Endothelial cell of umbilical vein (primary cell): Measurements from ENCODE around the gene ZNF10. TPM values are rescaled to one million over a fixed set of nuclear protein-coding genes. Genes with fewer than 3 reads are reported as not detected.

Source experiments
- BruUV-seq: library from RNA; stranded (reverse); fragments of 400-500 nt; replicated peaks from 2 replicates; lab custom pipeline; 2021; lab: Mats Ljungman, UMichigan
- CTCF ChIA-PET: fragments of 300-600, 350-600 bp; sonication (Branson Sonifier 250); formaldehyde crosslinking; loops from one replicate; lab custom pipeline; 2021; ENCODE audit warnings: antibody characterized with exemption, inconsistent platforms; lab: Charles Lee
- POLR2A ChIA-PET: fragments of 300-600, 350-600 bp; sonication (Branson Sonifier 250); formaldehyde crosslinking; loops from one replicate; lab custom pipeline; 2021; ENCODE audit warnings: antibody characterized with exemption, inconsistent platforms; lab: Charles Lee
- DNase-seq: peaks from one replicate; pipeline ENCODE4 v3.0.0-alpha.2; 2011; ENCODE audit warnings: low read depth, low spot score
- FAIRE-seq: peaks from 2 replicates; lab custom pipeline; 2011; peaks lifted over from hg19 to GRCh38; lab: Jason Lieb, UNC
- H2AFZ ChIP-seq: 2 replicates; pipeline ENCODE4 v1.6.0; 2012; ENCODE audit warnings: low read depth, low read length, control low read depth, inconsistent platforms
- H3K27ac ChIP-seq: 2 replicates; pipeline ENCODE4 v1.5.1; 2011; ENCODE audit warnings: low read depth, mild to moderate bottlenecking, control low read depth, low read length, moderate library complexity; ENCODE audit not compliant: insufficient read depth
- H3K27me3 ChIP-seq, 2 experiments: 2 replicates each; pipeline versions ENCODE4 v1.6.0 to v1.6.1; 2011; ENCODE audit warnings: low read length in 2 of 2, mixed read lengths in 1 of 2; ENCODE audit not compliant: control insufficient read depth in 2 of 2, insufficient read depth in 2 of 2
- H3K36me3 ChIP-seq, 2 experiments: 2 replicates in 1 of 2; 3 replicates in 1 of 2; pipeline ENCODE4 v1.5.1; 2011; ENCODE audit warnings: low read length in 2 of 2, mild to moderate bottlenecking in 1 of 2, moderate library complexity in 1 of 2; ENCODE audit not compliant: control insufficient read depth in 2 of 2, insufficient read depth in 2 of 2; ENCODE audit errors: extremely low read depth in 1 of 2
- H3K4me1 ChIP-seq: 3 replicates; pipeline ENCODE4 v1.5.1; 2011; ENCODE audit warnings: mild to moderate bottlenecking, low read length; ENCODE audit not compliant: control insufficient read depth, insufficient read depth; ENCODE audit errors: extremely low read depth
- H3K4me2 ChIP-seq: 2 replicates; pipeline ENCODE4 v1.6.1; 2011; ENCODE audit warnings: low read length, control low read depth, mixed read lengths; ENCODE audit not compliant: insufficient read depth
- H3K4me3 ChIP-seq, 3 experiments: fragments of 200-600 bp in 1 of 3; sonication (generic), shearing (Covaris generic) in 1 of 3; replicated peaks in 1 of 3; 2 replicates each; pipeline ENCODE4 v1.5.1; 2011 to 2016; ENCODE audit warnings: control low read depth in 3 of 3, low read length in 3 of 3, mild to moderate bottlenecking in 2 of 3, inconsistent platforms in 1 of 3, low read depth in 1 of 3, moderate library complexity in 1 of 3; ENCODE audit not compliant: insufficient read depth in 1 of 3
- H3K79me2 ChIP-seq: 2 replicates; pipeline ENCODE4 v1.6.0; 2012; ENCODE audit warnings: low read length, inconsistent platforms; ENCODE audit not compliant: control insufficient read depth, insufficient read depth
- H3K9ac ChIP-seq: replicated peaks from 2 replicates; pipeline ENCODE3; 2011; ENCODE audit warnings: low read length, control low read depth; ENCODE audit not compliant: insufficient read depth; ENCODE audit errors: extremely low read depth
- H3K9me1 ChIP-seq: replicated peaks from 3 replicates; pipeline ENCODE4 v1.6.0; 2011; ENCODE audit warnings: mild to moderate bottlenecking, low read length; ENCODE audit not compliant: control insufficient read depth, insufficient read depth; ENCODE audit errors: extremely low read depth
- H3K9me3 ChIP-seq: replicated peaks from 2 replicates; pipeline ENCODE4 v1.5.1; 2012; ENCODE audit warnings: low read length, inconsistent platforms; ENCODE audit not compliant: control insufficient read depth, insufficient read depth
- H4K20me1 ChIP-seq: replicated peaks from 2 replicates; pipeline ENCODE3; 2011; ENCODE audit warnings: mild to moderate bottlenecking, low read length; ENCODE audit not compliant: control insufficient read depth, insufficient read depth; ENCODE audit errors: extremely low read depth
- EZH2 ChIP-seq: IDR thresholded peaks from 2 replicates; pipeline ENCODE4 v1.6.1; 2012; ENCODE audit warnings: borderline replicate concordance, low read depth, mild to moderate bottlenecking, moderate library complexity, low read length, inconsistent platforms; ENCODE audit not compliant: severe bottlenecking
- FOS ChIP-seq: IDR thresholded peaks from 2 replicates; pipeline ENCODE4 v1.6.1; 2011; ENCODE audit warnings: mild to moderate bottlenecking, low read length, moderate library complexity, borderline replicate concordance; ENCODE audit not compliant: insufficient read depth
- GATA2 ChIP-seq: IDR thresholded peaks from 2 replicates; pipeline ENCODE4 v1.7.0; 2011; ENCODE audit warnings: low read depth, mild to moderate bottlenecking, moderate library complexity, mixed read lengths, low read length; ENCODE audit not compliant: insufficient read length, insufficient read depth
- JUN ChIP-seq: IDR thresholded peaks from 2 replicates; pipeline ENCODE4 v1.6.1; 2011; ENCODE audit warnings: borderline replicate concordance, low read depth; ENCODE audit not compliant: insufficient read length, insufficient read depth
- MYC ChIP-seq: IDR thresholded peaks from one replicate; pipeline ENCODE4 v1.6.1; 2011; ENCODE audit warnings: mild to moderate bottlenecking, low read depth, low read length
- POLR2A ChIP-seq: IDR thresholded peaks from 2 replicates; pipeline ENCODE4 v1.6.1; 2012; ENCODE audit warnings: low read depth, mild to moderate bottlenecking, control low read depth, low read length
- POLR2AphosphoS5 ChIP-seq: IDR thresholded peaks from 2 replicates; pipeline ENCODE4 v1.6.1; 2012; ENCODE audit warnings: low read depth, mild to moderate bottlenecking, control low read depth, low read length, moderate library complexity; ENCODE audit not compliant: insufficient read depth
- dilution Hi-C: fragments of 300-500 bp; cut with MboI; formaldehyde crosslinking; loops from one replicate; pipeline ENCODE4 v1.15.0; 2019; ENCODE audit warnings: low sequenced_read_pairs; ENCODE audit not compliant: extremely low pct_ligation_motif_present
- intact Hi-C: fragments of 100-400 bp; cut with micrococcal nuclease; formaldehyde crosslinking; loops from one replicate; pipeline ENCODE4 v1.10.0; 2022
- polyA plus RNA-seq, 4 experiments: library from polyadenylated mRNA; depleted of rRNA in 3 of 4; stranded (reverse) in 3 of 4; unstranded in 1 of 4; fragments of >200 nt; gene quantifications; 2 replicates each; pipeline versions ENCODE4 v1.2.1 to v1.2.3, GENCODE V29; 2011 to 2012; ENCODE audit warnings: missing spikeins in 1 of 4
- total RNA-seq: library from RNA; stranded (reverse); gene quantifications from 2 replicates; pipeline ENCODE4 v1.2.3, GENCODE V29; 2021
- TF ChIP-seq, protein P1 (sequence below), 2 donors: IDR thresholded peaks; 1 replicate in 1 of 2; 2 replicates in 1 of 2; pipeline ENCODE4 v1.5.1; 2011; ENCODE audit warnings: low read length in 2 of 2, mild to moderate bottlenecking in 2 of 2, moderate library complexity in 2 of 2, control low read depth in 1 of 2, inconsistent platforms in 1 of 2, low read depth in 1 of 2; ENCODE audit not compliant: insufficient read depth in 1 of 2; ENCODE audit errors: extremely low read depth in 1 of 2
- TF ChIP-seq, protein P2 (sequence below): IDR thresholded peaks from 2 replicates; pipeline ENCODE4 v1.6.1; 2011; ENCODE audit not compliant: insufficient read depth, insufficient read length

The ZNF10 gene
- total and polyA plus RNA-seq, 2 donors (not counting 3 experiments of a cell fraction or from before 2014, with no cell fraction given) = 3.7 to 5.8 TPM

DNA sequence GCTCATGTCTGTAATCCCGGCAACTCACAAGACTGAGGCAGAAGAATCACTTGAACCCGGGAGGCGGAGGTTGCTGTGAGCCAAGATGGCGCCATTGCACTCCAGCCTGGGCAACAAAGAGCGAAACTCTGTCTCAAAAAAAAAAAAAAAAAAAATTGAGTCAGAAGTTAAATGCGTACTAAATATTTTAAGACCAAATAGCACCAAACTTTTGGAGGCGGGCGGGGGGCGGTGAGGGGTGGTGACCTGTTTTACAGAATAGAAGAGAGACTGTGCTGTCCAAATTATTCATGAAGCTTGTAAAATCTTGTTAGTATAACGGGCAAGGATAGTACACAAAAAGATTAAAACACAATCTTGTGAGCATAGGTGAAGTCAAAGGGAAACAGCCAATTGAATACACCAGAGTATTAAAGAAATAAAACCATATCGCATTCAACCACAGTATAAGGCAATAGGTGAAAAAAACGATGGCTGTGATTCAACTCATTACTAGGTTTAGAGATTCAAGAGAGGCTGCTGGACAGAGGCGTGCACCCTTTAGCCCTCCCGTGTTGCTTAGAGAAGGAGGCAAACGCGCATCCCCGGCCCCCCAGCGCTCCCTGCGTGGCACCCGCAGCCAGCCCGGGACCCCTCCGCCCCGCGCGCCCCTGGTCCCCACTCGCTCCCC is 924 bp upstream of the ZNF10 start:
- Histone ChIP-seq H3K27ac (peak overlapping the region; percentile 86), H3K79me2 (no peaks in the 10 kb centered on the region), H4K20me1 (no peaks in the 10 kb centered on the region), H3K9ac (peak overlapping the region; percentile 65), H3K9me1 (no peaks in the 10 kb centered on the region), H3K9me3 (peaks cover 6% of the 10 kb centered on the region), H3K4me2 (peak overlapping the region; percentile 82), H3K4me3 (peak overlapping the region; percentile 62 to 87 (median 87)), H3K36me3 (no peaks in the 10 kb centered on the region), H3K4me1 (no peaks in the 10 kb centered on the region), H3K27me3 (no peaks in the 10 kb centered on the region), H2AFZ (peak overlapping the region; percentile 90)
- BruUV-seq = no TSS peak
- TF ChIP-seq FOS (no peak), GATA2 (no peak), POLR2A (no peak), POLR2AphosphoS5 (no peak), MYC (no peak), JUN (no peak), EZH2 (no peak)
- TF ChIP-seq, protein P1, sequence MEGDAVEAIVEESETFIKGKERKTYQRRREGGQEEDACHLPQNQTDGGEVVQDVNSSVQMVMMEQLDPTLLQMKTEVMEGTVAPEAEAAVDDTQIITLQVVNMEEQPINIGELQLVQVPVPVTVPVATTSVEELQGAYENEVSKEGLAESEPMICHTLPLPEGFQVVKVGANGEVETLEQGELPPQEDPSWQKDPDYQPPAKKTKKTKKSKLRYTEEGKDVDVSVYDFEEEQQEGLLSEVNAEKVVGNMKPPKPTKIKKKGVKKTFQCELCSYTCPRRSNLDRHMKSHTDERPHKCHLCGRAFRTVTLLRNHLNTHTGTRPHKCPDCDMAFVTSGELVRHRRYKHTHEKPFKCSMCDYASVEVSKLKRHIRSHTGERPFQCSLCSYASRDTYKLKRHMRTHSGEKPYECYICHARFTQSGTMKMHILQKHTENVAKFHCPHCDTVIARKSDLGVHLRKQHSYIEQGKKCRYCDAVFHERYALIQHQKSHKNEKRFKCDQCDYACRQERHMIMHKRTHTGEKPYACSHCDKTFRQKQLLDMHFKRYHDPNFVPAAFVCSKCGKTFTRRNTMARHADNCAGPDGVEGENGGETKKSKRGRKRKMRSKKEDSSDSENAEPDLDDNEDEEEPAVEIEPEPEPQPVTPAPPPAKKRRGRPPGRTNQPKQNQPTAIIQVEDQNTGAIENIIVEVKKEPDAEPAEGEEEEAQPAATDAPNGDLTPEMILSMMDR (IDR thresholded peaks at IDR 0.05; ENCODE audit: extremely low read depth in 1 of 2, insufficient read depth in 1 of 2, low read depth in 1 of 2, low read length in 2 of 2) = no peak
- TF ChIP-seq, protein P2, sequence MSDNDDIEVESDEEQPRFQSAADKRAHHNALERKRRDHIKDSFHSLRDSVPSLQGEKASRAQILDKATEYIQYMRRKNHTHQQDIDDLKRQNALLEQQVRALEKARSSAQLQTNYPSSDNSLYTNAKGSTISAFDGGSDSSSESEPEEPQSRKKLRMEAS = no peak
- DNase-seq = no peak
- ChIA-PET POLR2A (interaction anchor here (0.9 to 1.1 kb wide), 2 partner anchors 12 to 49 kb away, joined by 3 to 11 read pairs; no protein-coding TSS in a partner anchor), CTCF (interaction anchor here (1.3 to 3.5 kb wide), 2 partner anchors 49 to 52 kb away, joined by 4 to 13 read pairs; partner anchors contain the start of gene ZNF268)
- intact Hi-C loops (loop anchor here (1.0 kb wide), 4 partner anchors 49 to 143 kb away; partner anchors contain the start of genes ZNF140, ZNF26, ZNF268 and ZNF84), dilution Hi-C loops (no loop called here)
- FAIRE-seq = peak; percentile 66
